Spinal cord (tissue), 10 donors: ENCODE results near the gene PCNT. TPM values are rescaled to one million over a fixed set of nuclear protein-coding genes. Genes with fewer than 3 reads are reported as not detected.

ENCODE experiments used
- DNase-seq, 6 donors: peaks; one replicate each; pipeline versions ENCODE4 v3.0.0 to v3.0.0-alpha.2; 2013 to 2015; ENCODE audit warnings: low spot score in 6 of 6, low read depth in 4 of 6
- H3K27ac ChIP-seq: one replicate; pipeline ENCODE4 v1.5.1; 2013; ENCODE audit warnings: low read depth, low read length, control low read depth
- H3K27me3 ChIP-seq: one replicate; pipeline ENCODE4 v1.6.1; 2013; ENCODE audit warnings: low read length; ENCODE audit not compliant: control insufficient read depth, insufficient read depth
- H3K36me3 ChIP-seq: one replicate; pipeline ENCODE4 v1.6.1; 2013; ENCODE audit warnings: low read length; ENCODE audit not compliant: control insufficient read depth, insufficient read depth
- H3K4me1 ChIP-seq: one replicate; pipeline ENCODE4 v1.6.1; 2013; ENCODE audit warnings: low read length; ENCODE audit not compliant: control insufficient read depth, insufficient read depth
- H3K4me3 ChIP-seq: one replicate; pipeline ENCODE4 v1.5.1; 2013; ENCODE audit warnings: low read depth, low read length, control low read depth
- H3K9me3 ChIP-seq: one replicate; pipeline ENCODE4 v1.6.1; 2013; ENCODE audit warnings: low read length; ENCODE audit not compliant: control insufficient read depth, insufficient read depth
- WGBS: methylation state at CpG from one replicate; pipeline ENCODE4 v1.1.5; 2013; ENCODE audit warnings: missing lambda C conversion rate; ENCODE audit not compliant: insufficient coverage; 5-methylcytosine and 5-hydroxymethylcytosine counted together
- polyA plus RNA-seq, 2 donors: library from polyadenylated mRNA; unstranded; fragments of 120-200 nt; gene quantifications; one replicate each; pipeline ENCODE4 v1.2.1, GENCODE V29; 2013; ENCODE audit not compliant: insufficient read length in 2 of 2
- total RNA-seq, 2 donors: library from RNA; depleted of rRNA in 1 of 2; stranded (reverse); fragments of 120-200 nt in 1 of 2; fragments of >200 nt in 1 of 2; gene quantifications; one replicate each; pipeline versions ENCODE4 v1.2.3 to v1.2.4, GENCODE V29; 2013 to 2014
- donor health status: healthy.

PCNT gene
- total and polyA plus RNA-seq, 4 donors = 18.4 to 47.4 (median 29.9) TPM

- Histone ChIP-seq H3K4me3 (no peak overlapping the region), H3K27me3 (no peaks in the 10 kb centered on the region), H3K36me3 (peaks cover 38% of the 10 kb centered on the region), H3K4me1 (peaks cover 15% of the 10 kb centered on the region), H3K27ac (no peak overlapping the region), H3K9me3 (no peaks in the 10 kb centered on the region)
- WGBS = 97% methylated on average over 4 of the region's 5 CpGs
- DNase-seq = no peak
These were observed 4.2 kb downstream of the PCNT start for GRCh38 chr21:46328151-46328550.

DNA sequence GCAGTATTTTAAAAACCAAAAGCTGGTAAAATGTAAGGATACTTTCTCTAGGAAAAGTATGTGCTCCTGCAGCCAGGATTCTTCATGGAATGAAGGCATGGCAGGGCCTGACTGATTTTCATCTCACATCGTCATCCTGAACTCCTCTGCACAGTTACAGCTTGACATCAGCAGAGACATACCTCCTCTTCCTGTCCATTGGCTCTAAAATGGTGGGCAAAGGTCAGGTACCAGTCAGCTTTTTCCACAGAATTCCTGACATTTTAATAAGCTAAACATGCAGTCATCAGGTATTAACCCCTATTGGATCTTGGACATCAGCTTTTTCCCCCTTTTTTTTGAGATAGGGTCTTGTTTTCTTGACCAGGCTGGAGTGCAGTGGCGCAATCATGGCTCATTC, 5.8 kb downstream of the PCNT start:
- Histone ChIP-seq H3K9me3 (no peaks in the 10 kb centered on the region), H3K27me3 (no peaks in the 10 kb centered on the region), H3K27ac (no peak overlapping the region), H3K4me1 (peaks cover 13% of the 10 kb centered on the region), H3K4me3 (no peak overlapping the region), H3K36me3 (peaks cover 47% of the 10 kb centered on the region)
- no peak for DNase-seq
- WGBS = 86% methylated on average over 2 of the region's 2 CpGs

DNA sequence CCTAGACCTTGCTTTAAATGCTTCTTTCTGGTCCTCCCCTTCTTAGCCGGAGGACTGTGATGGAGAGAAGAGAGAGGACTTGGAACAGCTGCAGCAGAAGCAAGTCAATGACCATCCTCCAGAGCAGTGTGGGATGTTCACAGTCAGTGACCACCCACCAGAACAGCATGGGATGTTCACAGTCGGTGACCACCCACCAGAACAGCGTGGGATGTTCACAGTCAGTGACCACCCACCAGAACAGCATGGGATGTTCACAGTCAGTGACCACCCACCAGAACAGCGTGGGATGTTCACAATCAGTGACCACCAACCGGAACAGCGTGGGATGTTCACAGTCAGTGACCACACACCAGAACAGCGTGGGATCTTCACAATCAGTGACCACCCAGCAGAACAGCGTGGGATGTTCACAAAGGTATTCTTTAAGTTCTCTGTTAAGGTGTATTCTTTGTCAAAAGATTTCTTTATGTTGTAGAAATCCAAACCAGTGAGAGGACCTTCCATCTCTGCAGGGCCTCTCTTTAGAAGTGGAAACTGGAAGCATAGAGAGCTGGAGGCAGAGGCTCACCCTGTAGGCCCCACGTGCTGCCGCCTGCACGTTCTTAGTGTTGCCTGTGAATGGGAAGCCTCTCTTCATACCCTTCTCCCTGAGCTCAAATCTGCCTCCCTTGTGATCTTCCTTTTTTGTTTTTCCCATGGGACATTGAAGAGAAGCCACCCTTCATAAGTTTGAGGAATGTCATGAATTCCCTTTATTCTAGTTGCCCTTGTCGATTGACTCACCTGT, 10.6 kb downstream of the PCNT start:
- H3K27me3 ChIP-seq = no peaks in the 10 kb centered on the region
- DNase-seq = no peak
- H3K4me1 ChIP-seq = no peaks in the 10 kb centered on the region
- H3K4me3 ChIP-seq = no peak overlapping the region
- H3K27ac ChIP-seq = no peak overlapping the region
- peaks cover 72% of the 10 kb centered on the region for H3K36me3 ChIP-seq
- 94% methylated on average over 10 of the region's 12 CpGs for WGBS
- no peaks in the 10 kb centered on the region for H3K9me3 ChIP-seq

DNA sequence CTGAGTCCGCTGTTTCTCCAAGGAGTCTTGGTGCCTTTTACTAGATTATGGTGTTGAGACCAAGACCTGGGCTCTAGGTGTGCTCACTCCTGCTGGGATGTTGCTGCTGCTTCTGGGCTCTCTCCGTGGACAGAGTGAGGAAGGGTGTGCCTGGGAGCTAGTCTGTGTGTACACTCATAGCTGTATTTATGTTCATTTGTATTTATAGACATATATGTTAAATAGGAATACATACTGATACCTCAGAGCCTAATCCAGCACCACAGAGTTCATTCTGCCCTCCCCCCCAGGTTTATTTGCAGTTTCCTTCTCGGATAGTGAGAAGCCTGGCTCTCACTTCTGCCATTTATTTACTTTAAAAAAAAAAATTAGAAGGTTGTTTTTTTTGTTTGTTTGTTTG, 12.6 kb downstream of the PCNT start:
- no peaks in the 10 kb centered on the region for H3K4me1 ChIP-seq
- peaks cover 64% of the 10 kb centered on the region for H3K36me3 ChIP-seq
- WGBS = 100% methylated on average over 1 of the region's 3 CpGs
- H3K27ac ChIP-seq = no peak overlapping the region
- H3K4me3 ChIP-seq = no peak overlapping the region
- H3K9me3 ChIP-seq = no peaks in the 10 kb centered on the region
- DNase-seq = no peak
- H3K27me3 ChIP-seq = no peaks in the 10 kb centered on the region

DNA sequence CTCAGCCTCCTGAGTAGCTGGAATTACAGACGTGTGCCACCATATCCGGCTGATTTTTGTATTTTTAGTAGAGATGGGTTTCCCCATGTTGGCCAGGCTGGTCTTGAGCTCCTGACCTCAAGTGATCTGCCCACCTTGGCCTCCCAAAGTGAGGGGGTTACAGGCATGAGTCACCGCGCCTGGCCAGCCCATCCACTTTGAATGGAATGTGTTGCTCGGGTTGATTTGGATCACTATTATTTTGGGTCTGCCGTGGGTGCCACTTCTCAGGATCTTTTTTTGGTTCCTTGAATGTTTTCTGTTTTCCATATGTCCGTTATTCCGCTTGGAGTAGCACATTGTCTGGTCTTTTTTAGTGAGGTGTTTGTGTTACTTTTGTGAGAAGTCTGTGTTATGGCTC, 17.0 kb downstream of the PCNT start:
- no peak for DNase-seq
- Histone ChIP-seq H3K4me1 (no peaks in the 10 kb centered on the region), H3K9me3 (no peaks in the 10 kb centered on the region), H3K4me3 (no peak overlapping the region), H3K36me3 (peaks cover 63% of the 10 kb centered on the region), H3K27ac (no peak overlapping the region), H3K27me3 (no peaks in the 10 kb centered on the region)
- WGBS = 64% methylated on average over 6 of the region's 8 CpGs

DNA sequence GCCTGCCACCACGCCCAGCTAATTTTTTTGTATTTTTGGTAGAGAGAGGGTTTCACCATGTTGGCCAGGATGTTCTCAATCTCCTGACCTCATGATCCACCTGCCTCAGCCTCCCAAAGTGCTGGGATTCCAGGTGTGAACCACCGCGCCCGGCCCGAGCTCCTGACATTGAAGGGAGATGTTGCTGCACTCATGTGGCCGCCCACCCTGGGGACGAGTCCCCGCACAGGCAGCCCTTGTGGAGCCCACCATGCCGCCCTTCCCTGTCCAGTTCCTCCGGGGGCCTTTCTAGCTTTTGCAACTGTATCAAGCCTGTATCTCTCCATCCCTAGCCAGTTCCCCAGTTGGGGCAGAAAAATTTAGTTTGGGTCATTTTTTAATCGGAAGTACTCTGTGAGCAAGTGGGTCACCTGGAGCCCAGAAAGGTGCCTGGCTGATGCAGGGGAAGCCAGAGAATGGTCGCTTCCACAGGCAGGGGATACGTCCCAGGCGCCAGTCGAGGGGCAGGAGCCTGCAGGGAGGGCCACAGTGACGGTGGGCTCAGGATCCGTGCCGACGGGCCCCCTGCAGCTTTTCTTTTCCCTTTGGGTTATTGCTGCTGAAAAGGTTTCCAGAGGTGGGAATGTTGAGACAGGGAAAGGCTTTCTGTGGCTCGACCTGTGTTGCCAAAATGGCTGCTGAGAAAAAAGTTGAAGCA, 20.4 kb downstream of the PCNT start:
- DNase-seq = no peak
- Histone ChIP-seq H3K4me3 (no peak overlapping the region), H3K9me3 (no peaks in the 10 kb centered on the region), H3K27me3 (no peaks in the 10 kb centered on the region), H3K36me3 (peaks cover 63% of the 10 kb centered on the region), H3K27ac (no peak overlapping the region), H3K4me1 (no peaks in the 10 kb centered on the region)
- 89% methylated on average over 16 of the region's 20 CpGs for WGBS

DNA sequence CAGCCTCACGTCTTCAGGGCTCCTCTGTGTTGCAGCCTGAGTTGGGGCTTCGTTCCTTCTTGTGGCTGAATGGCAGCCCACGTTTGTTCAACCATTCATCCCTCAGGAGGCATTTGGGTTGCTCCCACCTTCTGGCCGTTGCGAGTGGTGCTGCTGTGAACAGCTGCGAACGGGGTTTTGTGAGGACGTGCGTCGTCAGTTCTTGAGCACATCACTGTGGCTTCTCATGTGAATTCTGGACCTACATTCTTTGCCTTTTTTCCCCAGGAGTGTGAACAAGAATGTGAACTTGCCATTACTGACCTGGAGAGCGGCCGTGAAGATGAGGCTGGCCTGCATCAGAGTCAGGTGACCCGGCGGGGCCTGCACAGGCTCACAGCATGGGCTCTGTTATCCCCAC, 21.9 kb downstream of the PCNT start:
- Histone ChIP-seq H3K4me3 (no peak overlapping the region), H3K27me3 (no peaks in the 10 kb centered on the region), H3K27ac (no peak overlapping the region), H3K36me3 (peaks cover 72% of the 10 kb centered on the region), H3K9me3 (no peaks in the 10 kb centered on the region), H3K4me1 (no peaks in the 10 kb centered on the region)
- WGBS = 96% methylated on average over 13 of the region's 14 CpGs
- DNase-seq = no peak

DNA sequence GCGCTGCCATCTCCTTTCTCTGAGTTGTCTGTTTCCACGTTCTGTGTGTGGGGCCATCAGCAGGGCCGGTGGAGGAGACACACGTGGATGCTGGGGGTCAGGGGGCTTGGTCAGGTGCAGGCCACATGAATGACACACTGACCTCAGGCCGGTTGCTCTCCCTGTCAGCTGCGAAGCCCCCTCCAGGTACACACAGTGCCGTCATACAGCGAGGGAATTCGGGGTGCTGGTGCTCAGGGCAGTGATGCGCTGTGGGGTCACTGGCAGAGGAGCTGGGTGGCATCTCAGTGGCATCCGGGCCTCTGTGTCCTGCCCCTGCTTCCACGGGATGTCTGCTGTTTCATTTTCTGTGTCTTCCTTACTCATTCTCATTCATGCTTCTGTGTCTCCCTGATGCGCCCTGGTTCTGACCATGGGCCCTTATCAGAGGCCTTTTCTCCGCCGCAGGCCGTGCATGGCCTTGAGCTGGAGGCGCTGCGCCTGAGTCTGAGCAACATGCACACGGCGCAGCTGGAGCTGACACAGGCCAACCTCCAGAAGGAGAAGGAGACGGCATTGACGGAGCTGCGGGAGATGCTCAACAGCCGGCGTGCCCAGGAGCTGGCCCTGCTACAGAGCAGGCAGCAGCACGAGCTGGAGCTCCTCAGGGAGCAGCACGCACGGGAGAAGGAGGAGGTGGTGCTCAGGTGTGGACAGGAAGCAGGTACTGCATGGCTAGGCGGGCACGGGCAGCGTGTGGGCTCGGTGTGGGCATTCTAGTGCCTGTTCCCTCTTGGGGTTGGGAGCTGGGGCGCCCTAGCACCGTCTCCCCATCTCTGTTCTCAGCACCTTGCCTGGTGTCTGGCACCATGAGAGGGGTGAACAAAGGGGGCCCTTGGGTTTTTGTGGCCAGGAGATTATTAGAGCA, 22.6 kb downstream of the PCNT start:
- H3K27ac ChIP-seq = no peak overlapping the region
- no peaks in the 10 kb centered on the region for H3K4me1 ChIP-seq
- H3K4me3 ChIP-seq = no peak overlapping the region
- no peaks in the 10 kb centered on the region for H3K27me3 ChIP-seq
- no peak for DNase-seq
- H3K36me3 ChIP-seq = peaks cover 77% of the 10 kb centered on the region
- 92% methylated on average over 33 of the region's 34 CpGs for WGBS
- no peaks in the 10 kb centered on the region for H3K9me3 ChIP-seq

GRCh38 chr21:46347203-46347550, 23.2 kb downstream of the PCNT start:
- Histone ChIP-seq H3K9me3 (no peaks in the 10 kb centered on the region), H3K36me3 (peaks cover 77% of the 10 kb centered on the region), H3K4me1 (no peaks in the 10 kb centered on the region), H3K4me3 (no peak overlapping the region), H3K27ac (no peak overlapping the region), H3K27me3 (no peaks in the 10 kb centered on the region)
- WGBS = 88% methylated on average over 5 of the region's 10 CpGs
- DNase-seq = no peak
